ENCODE results near the gene TMEM270. TPM values are rescaled to one million over a fixed set of nuclear protein-coding genes. Genes with fewer than 3 reads are reported as not detected.

TMEM270 gene
- total and polyA plus RNA-seq, 2 of the 8 experiments (the other 6 are each of a cell fraction or from before 2014, with no cell fraction given) = 0.26 TPM; not detected in 1

- Histone ChIP-seq H3K56ac (replicated peaks; ENCODE audit: insufficient read length, low read depth, low read length) (no peak overlapping the region), H3K14ac (ENCODE audit: insufficient read length) (no peak overlapping the region), H2AK5ac (ENCODE audit: low read depth, low read length) (no peak overlapping the region), H3K4me3 (ENCODE audit: extremely low read depth in 1 of 4, insufficient read depth in 2 of 4, low read depth in 3 of 4, low read length in 4 of 4) (no peak overlapping the region), H3K36me3 (ENCODE audit: control insufficient read depth in 2 of 4, insufficient read depth in 4 of 4, low read length in 3 of 4) (no peaks in the 10 kb centered on the region), H2BK120ac (replicated peaks; ENCODE audit: low read depth, low read length) (no peak overlapping the region), H3K79me2 (ENCODE audit: control insufficient read depth in 1 of 2, insufficient read depth in 2 of 2, low read length in 2 of 2) (no peaks in the 10 kb centered on the region), H3K4me1 (replicated peaks in 1 of 4; ENCODE audit: control insufficient read depth in 3 of 4, insufficient read depth in 4 of 4, low read length in 3 of 4) (no peaks in the 10 kb centered on the region), H2BK5ac (ENCODE audit: low read depth, low read length) (no peak overlapping the region), H2BK20ac (ENCODE audit: low read length) (no peak overlapping the region), H2AFZ (ENCODE audit: low read length) (no peak overlapping the region), H3K23me2 (ENCODE audit: low read depth, low read length) (no peaks in the 10 kb centered on the region), H3K27ac (ENCODE audit: low read depth, low read length) (no peak overlapping the region), H4K5ac (ENCODE audit: insufficient read length, low read depth, low read length) (no peak overlapping the region), H2BK12ac (ENCODE audit: low read depth, low read length) (no peak overlapping the region), H3K79me1 (ENCODE audit: low read depth, low read length) (no peaks in the 10 kb centered on the region), H4K8ac (ENCODE audit: extremely low read depth, insufficient read depth, low read length) (no peak overlapping the region), H3K18ac (ENCODE audit: extremely low read depth, low read length) (no peak overlapping the region), H3K4ac (replicated peaks; ENCODE audit: insufficient read length, low read depth, low read length) (no peak overlapping the region), H3K4me2 (ENCODE audit: insufficient read depth in 1 of 2, low read depth in 2 of 2, low read length in 2 of 2) (no peak overlapping the region), H4K20me1 (replicated peaks in 1 of 2; ENCODE audit: control insufficient read depth in 1 of 2, insufficient read depth in 2 of 2, low read length in 2 of 2) (no peaks in the 10 kb centered on the region), H3K27me3 (replicated peaks in 1 of 4; ENCODE audit: control insufficient read depth in 3 of 4, extremely low read depth in 1 of 4, insufficient read depth in 3 of 4, low read length in 3 of 4) (no peaks in the 10 kb centered on the region), H3K9ac (replicated peaks in 1 of 4; ENCODE audit: extremely low read depth in 1 of 4, low read depth in 3 of 4, low read length in 3 of 4) (no peak overlapping the region), H3K9me3 (ENCODE audit: insufficient read depth in 2 of 2, low read depth in 1 of 2, low read length in 1 of 2) (no peaks in the 10 kb centered on the region), H3K23ac (ENCODE audit: insufficient read length) (no peak overlapping the region), H2BK15ac (ENCODE audit: low read length) (no peak overlapping the region), H4K91ac (replicated peaks; ENCODE audit: insufficient read length, low read length) (no peak overlapping the region)
- DNase-seq (ENCODE audit: low read depth in 1 of 2, low spot score in 2 of 2) = no peak
- 89% methylated on average over 13 of the region's 13 CpGs; no CpG with 5 or more reads in 1 of the 2 experiments for WGBS, 2 experiments (ENCODE audit: extremely low coverage in 1 of 2, insufficient coverage in 1 of 2, insufficient read length in 1 of 2, insufficient replicate concordance in 2 of 2, low coverage in 1 of 2, low lambda C conversion rate in 2 of 2, missing lambda C conversion rate in 1 of 2)
- ChIA-PET POLR2A (ENCODE audit: partially characterized antibody) (interaction anchor here (2.2 kb wide), 1 partner anchor 22 kb away, joined by 8 read pairs; no protein-coding TSS in a partner anchor), CTCF (ENCODE audit: partially characterized antibody) (interaction anchor here (0.6 to 6.5 kb wide), 9 partner anchors 10 to 274 kb away, joined by 3 to 34 read pairs (median 3); partner anchors contain the start of gene ELN)
- FAIRE-seq = no peak
- TF ChIP-seq CTBP2 (IDR thresholded peaks at IDR 0.05; ENCODE audit: borderline replicate concordance, insufficient read depth, insufficient read length, low read length) (no peak), MAX (IDR thresholded peaks at IDR 0.05) (no peak), EGR1 (IDR thresholded peaks at IDR 0.05; ENCODE audit: borderline replicate concordance, low read depth, low read length) (no peak), RBBP5 (IDR thresholded peaks at IDR 0.05; ENCODE audit: borderline replicate concordance, low read depth, low read length) (no peak), TAF7 (optimal IDR thresholded peaks at IDR 0.05; ENCODE audit: borderline replicate concordance, low read depth, low read length) (no peak), ATF3 (IDR thresholded peaks at IDR 0.05; ENCODE audit: insufficient read depth, low read depth, low read length) (no peak), ASH2L (IDR thresholded peaks at IDR 0.05; ENCODE audit: low read length) (no peak), RFX5 (IDR thresholded peaks at IDR 0.05; ENCODE audit: borderline replicate concordance, low read depth, low read length) (no peak), SP1 (IDR thresholded peaks at IDR 0.05; ENCODE audit: low read depth, low read length) (no peak), ATF2 (IDR thresholded peaks at IDR 0.05; ENCODE audit: low read length) (no peak), NRF1 (IDR thresholded peaks at IDR 0.05; ENCODE audit: low read depth, low read length) (no peak)
These were observed 19.9 kb downstream of the TMEM270 start for GRCh38 chr7:73880755-73881328.
